Femur (tissue), 1 donor: ENCODE results near the gene RASA4B.
"Not testable (repeated sequence)": the region's sequence is repeated elsewhere in the genome, so short reads cannot be mapped to it uniquely, and the experiment has no call there.

Source experiments
- DNase-seq: peaks from one replicate; pipeline ENCODE4 v3.0.0-alpha.2; 2017

The RASA4B gene

DNA sequence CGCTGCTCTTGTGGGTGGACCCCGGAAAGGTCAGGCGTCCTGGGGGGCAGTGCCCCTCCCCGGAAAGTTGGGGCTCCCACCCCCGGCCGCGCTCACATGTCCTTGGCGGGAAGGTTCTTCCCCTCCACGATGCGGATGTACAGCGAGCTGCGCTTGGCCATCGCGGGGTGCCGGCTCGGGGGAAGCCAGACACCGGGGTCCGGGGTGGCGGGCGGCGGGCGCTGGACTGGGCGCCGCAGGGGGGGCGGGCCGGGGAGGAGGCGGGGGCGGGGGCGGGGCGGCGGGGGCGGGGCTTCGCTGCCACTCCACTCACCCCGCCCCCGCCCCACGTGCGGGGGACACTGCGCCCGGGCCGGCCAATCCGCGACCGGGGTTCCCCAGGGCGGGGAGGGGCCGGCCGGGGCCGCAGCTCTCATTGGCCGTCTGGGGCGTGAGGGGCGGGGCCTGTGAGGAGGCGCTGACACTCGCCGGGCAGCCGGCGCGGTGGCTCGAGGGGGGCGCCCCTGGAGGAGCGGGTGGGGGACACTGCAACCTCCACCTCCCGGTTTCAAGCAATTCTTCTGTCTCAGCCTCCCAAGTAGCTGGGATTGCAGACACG, at the start of gene RASA4B:
TSS of gene RASA4B (minus strand) at position 228 of the 598 bp plus-strand sequence. CDS start at position 161, 67 bp downstream.
- DNase-seq = peak; percentile 22

DNA sequence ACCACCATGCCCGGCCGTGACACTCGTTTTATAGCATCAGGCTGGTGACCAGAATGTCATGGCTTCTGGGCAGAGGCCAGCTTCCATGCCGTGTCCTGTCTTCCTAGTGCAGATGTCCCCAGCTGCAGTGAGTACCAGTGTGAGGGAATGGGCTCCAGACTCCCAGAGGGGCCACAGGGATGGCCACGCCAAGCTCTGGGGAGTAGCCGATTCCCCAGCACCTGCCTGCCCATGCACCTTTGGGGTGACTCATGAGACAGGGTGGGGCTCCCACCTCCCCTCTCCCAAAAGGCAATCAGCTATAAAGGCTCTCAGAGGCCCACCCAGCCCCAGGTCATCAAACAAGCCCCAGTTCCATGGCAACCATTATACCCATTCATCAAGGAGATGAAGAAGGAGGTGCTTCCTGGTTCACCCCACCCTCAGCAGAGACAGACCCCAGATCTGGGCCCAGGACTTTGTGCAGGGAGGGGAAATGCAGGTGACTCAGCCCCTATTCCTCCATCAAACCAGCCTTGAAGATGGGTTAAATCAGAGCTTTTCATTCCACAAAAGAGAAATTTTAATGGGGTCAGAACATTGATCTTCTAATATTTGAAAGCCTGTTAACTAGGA, 33.3 kb upstream of the RASA4B start, which contains the start of gene SPDYE2:
TSS of gene SPDYE2 (plus strand) at position 419 of the 615 bp plus-strand sequence. CDS start 2,030 bp downstream, outside the sequence.
- DNase-seq = not testable (repeated sequence)

DNA sequence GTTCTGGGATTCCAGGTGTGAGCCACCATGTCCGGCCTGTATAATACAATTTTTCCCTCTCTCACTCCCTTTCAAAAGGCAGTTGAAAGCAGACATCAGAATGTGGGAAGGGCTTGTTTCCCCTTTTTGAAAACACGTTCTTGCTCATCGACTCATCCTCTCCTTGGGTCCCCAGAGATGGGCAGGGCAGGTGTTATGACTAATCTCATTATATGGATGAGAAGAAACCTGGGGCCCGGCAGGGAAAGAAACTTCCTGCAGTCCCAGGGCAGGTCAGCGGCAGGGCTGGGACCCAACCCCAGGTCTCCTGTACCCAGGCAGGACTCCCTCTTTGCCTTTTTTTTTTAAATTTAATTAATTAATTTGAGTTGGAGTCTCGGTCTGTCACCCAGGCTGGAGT, 28.8 kb upstream of the RASA4B start:
- DNase-seq = not testable (repeated sequence)

DNA sequence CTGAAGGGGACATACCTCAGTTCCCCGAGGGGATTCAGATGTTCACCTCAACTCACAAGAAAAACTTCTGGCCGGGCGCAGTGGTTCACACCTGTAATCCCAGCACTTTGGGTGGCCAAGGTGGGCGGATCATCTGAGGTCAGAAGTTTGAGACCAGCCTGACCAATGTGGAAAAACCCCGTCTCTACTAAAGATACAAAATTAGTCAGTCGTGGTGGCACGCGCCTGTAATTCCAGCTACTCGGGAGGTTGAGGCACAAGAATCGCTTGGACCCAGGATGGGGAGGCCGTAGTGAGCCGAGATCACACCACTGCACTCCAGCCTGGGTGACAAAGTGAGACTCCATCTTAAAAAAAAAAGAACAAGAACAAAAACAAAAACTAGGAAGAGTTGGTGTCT, 27.7 kb upstream of the RASA4B start:
- DNase-seq = not testable (repeated sequence)

DNA sequence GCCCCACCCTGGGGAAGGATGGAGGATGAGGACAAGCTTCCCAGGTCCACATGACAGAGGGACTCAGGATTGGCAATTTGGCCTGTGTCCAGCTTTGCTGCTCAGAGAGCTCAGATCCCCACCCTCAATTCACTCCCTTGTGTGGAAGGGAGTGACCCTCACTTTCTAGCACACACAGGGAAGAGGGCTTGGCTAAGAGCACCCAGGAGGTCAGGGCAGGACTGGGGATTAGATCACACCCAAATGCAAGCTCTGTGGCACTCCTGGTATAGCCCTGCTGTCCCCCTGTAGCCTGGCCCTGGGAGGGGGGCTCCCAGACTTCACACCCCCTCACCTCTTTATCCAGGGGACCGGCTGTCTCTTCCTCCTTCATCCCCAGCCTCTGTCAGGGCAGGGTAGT, 26.8 kb upstream of the RASA4B start:
- not testable (repeated sequence) for DNase-seq

DNA sequence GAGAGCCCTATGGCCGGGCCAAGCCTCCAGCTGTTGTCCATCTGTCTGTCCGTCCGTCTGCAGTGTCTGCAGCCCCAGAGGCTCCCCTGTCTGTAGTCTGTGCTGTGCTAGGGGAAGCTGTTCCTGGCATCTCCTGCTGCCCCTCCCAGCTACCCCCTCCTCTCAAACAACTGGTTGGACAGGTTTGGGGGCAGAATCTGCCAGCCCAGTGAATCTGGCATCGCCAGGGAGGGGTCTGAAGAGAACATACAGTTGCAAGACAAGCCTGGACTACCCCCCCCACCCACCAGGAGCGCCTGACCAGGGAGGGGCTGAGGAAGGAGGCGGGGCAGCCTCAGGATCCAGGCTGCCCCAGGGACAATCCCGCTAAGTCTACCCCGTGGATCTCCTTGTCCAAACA, 26.0 kb upstream of the RASA4B start, which contains the start of gene UPK3BL2:
TSS of gene UPK3BL2 (minus strand) at position 101 of the 400 bp plus-strand sequence. CDS start at position 41, 60 bp downstream.
- not testable (repeated sequence) for DNase-seq

DNA sequence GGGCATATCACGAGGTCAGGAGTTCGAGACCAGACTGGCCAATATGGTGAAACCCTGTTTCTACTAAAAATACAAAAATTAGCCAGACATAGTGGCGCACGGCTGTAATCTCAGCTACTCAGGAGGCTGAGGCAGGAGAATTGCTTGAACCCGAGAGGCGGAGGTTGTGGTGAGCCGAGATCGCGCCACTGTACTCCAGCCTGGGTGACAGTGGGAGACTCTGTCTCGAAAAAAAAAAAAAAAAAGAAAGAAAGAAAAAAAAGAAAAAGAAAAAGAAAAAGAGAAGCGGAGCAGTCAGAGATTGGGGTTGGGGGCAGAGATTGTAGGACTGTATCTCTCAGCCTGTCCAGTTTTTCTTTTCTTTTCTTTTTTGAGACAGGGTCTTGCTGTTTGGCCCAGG, 25.2 kb upstream of the RASA4B start:
- not testable (repeated sequence) for DNase-seq

DNA sequence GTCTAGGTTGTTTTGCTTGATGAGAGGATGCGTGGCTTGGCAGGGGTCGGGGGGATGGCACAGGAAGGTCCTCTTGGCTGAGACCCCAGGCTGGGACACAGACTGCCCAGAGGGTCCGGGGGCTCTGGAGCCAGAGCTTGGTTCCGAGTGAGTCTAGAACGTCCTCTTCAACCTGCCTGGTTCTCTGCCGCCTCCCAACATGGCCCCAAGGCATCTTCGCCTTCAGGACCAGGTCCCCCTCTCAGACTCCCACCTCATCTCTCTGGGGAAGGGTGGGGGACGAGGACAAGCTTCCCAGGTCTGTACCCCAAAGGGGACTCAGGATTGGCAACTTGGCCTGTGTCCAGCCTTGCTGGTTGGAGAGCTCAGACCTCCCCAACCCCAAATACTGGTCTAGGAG, 24.5 kb upstream of the RASA4B start:
- DNase-seq = not testable (repeated sequence)

DNA sequence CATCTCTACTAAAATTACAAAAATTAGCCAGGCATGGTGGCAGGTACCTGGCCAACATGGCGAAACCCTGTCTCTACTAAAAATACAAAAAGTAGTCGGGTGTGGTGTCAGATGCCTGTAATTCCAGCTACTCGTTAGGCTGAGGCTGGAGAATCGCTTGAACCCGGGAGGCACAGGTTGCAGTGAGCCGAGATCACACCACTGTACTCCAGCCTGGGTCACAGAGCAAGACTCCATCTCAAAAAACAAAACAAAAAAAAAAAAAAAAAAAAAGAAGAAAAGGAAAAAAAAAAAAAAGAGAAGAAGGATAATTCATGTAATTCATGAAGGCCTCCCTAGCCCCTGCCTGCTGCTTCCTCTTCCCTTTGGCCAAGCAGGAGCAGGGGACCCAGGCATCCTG, 23.0 kb upstream of the RASA4B start:
- DNase-seq = not testable (repeated sequence)

DNA sequence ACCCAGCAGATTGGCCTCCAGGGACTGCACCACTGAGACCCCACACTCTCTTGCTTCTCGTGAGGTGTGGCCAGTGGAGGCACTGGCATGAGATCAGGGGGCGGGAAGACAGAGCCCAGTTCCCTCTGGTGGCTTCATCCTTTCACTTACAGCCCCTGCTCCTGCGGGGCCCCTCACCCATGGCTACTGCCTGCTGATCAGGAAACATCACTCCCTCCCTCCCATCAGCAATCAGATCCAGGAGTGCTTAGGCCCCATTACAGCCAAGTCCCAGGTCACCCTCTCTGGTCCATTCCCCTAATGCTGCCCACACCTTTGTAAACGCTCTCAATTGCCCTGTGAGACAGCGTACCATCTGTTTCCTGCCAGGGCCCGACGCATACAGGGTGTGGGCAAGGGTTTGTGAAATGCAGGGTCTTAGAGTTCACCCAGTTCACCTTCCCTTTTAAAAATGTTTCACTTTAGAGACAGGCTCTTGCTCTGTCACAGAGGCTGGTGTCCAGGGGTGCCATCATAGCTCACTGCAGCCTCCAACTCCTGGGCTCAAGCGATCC, 17.6 kb upstream of the RASA4B start:
- DNase-seq = not testable (repeated sequence)

DNA sequence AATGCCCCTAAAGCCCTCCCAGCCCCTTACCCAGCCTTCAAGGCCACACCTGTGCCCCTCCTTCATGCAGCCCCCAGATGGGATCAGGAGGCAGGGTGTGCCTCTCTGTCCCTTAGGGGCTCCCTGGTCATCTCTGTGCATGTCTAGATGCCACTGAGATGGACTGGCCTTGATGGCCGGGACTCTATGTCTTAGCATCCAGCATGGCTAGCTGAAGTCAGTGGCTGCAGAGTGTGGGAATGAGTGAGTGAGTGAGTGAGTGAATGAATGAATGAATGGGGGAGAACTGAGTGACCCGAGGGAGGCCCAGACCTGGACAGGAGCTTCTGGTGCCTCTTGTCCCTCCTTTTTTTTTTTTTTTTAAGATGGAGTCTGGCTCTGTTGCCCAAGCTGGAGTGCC, 14.6 kb upstream of the RASA4B start:
- not testable (repeated sequence) for DNase-seq

DNA sequence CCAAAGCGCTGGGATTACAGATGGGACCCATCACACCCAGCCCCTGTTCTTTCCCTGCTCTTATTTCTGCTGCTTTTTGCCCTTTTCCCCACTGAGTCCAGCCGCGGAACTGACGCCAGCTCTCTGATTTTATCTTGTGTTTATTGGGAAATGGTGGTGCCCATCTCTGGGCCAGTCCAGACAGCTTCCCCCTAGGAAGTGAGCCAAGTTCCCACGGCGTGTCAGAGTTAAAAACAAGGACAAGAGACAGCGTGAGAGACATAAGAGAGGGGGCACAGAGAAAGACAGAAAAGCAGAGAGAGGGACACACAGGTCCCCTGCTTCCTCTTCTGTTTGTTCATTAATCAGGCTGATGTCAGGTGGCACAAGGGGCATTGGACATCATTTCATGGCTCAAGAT, 14.0 kb upstream of the RASA4B start:
- DNase-seq = not testable (repeated sequence)

DNA sequence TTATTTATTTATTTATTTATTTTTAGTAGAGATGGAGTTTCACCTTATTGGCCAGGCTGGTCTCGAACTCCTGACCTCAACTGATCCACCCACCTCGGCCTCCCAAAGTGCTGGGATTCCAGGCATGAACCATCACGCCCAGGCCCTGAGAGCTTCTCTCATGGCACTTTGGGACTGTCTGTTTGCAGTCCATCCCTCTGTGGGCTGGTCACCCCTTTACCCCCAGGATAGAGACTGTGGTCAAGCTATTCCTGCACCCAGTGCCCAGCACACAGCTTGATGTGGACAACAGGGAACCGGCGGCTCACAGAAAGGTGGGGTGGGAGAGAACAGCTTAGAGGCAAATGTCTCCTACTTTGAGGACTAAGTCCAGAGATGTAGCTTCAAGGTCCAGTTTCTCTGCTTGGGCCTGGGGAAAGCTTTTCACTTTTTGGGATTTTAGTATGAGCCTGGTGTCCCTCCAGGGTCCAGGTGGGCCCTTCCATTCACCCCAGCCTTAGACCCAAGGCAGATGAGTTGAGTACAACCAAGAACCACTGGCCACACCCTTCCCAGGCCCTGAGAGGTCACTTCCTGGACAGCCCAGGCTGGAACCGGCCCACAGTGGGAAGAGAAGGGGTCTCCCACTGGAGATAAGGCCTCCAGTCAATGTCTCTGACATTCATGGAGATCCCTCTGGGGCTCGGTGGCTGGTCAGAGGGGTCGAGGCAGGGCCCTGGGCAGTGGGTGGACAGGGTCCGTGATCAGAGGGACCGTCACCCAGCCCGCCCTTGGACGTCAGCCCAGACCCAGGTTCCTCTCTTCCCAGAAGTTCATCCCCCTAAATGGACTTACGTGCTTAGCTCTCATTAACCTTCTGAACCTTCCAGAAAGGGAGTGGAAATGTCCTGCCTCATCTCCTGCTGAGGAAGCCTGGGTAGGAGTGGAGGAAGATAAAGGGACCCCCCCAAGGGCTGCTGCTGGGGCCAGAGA, 10.5 kb upstream of the RASA4B start:
- DNase-seq = not testable (repeated sequence)

DNA sequence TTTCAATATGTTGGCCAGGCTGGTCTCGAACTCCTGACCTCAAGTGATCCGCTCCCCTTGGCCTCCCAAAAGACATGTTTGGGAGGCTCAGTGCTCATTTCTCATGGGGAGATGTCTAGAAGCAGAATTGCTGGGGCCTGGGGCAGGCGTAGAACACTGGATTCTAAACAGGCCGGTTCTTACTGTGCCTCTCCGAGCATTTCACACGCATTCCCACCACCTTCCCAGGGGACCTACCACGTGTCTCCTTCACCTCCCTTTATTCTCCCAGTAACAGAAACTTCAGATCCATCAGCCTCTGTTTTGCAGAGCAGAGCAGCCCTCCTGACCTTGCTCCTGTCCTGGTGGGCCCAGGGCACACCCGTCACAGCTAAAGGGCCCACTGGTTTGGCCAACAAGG, 9.6 kb upstream of the RASA4B start:
- DNase-seq = not testable (repeated sequence)

DNA sequence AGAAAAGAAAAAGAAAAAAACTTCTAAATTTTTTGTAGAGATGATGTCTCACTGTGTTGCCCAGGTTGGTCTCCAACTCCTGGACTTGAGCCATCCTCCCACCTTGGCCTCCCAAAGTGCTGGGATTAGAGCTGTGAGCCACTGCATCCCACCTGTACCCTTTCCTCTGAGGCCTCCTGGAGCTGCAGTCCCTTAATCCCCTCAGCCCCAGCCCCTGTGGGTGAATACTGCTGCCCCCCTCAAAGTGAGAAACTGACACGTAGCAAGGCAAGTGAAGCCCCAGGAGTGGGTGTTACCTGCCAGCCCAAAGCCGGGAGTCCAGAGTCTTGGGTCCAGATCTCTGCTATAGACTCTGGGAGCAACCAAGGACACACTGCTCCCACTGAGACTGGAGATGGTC, 7.2 kb upstream of the RASA4B start:
- not testable (repeated sequence) for DNase-seq

DNA sequence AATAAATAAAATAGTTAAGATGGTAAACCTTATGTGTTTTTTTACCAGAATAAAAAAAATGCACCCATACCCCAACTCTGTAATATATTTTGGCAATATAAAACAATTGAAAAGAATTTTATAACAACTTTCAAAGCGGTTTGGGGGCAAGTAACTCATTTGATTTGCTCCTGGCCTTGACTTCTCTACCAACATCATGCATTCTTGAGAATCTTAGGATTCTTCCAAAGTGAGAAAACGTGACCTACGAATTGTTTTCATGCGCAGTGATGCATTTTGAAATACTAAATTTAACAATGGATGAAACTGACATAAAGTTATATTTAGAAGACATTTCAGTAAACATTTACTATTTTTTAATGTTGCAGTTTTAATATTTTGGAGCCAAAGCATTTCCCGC, 3.2 kb upstream of the RASA4B start:
- DNase-seq = not testable (repeated sequence)

DNA sequence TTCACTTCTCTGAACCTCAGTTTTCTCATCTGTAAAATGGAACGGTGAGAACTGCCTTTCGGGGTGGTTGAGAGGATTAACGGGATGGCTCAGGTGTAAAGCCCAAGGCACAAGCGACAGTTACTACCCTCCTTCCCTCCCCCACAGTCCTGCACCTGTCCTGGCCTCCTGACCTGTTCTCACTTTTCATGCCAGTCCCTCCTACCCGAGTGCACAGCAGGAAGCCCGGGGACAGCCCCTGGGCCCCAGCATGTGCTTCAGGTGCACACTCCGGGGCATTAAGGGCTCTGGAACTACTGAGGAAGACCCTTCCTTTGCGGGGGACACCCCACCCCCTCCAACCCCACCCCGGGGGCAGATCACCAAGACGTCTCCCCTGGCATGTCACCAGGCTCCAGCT, 626 bp downstream of the RASA4B start:
- DNase-seq = not testable (repeated sequence)

DNA sequence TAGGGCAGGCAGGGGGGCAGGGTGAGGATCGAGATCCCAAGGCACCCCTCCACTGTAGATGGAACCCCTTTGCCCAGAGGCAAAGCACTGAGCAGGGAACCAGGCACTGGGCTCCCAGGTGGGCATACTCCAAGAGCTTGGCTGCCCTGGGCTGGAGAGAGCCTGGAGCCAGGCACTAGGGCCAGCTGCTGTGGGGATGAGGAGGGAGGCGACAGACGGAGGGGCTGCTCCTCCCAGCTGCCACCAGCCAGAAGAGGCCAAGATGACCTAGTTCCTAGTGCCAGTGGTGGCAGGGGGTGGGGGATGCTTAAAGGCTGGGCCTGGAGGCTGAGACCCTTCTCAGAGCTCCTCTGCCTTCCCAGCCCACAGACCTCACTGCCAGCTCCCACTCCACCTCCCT, 1.7 kb downstream of the RASA4B start:
- DNase-seq = not testable (repeated sequence)

DNA sequence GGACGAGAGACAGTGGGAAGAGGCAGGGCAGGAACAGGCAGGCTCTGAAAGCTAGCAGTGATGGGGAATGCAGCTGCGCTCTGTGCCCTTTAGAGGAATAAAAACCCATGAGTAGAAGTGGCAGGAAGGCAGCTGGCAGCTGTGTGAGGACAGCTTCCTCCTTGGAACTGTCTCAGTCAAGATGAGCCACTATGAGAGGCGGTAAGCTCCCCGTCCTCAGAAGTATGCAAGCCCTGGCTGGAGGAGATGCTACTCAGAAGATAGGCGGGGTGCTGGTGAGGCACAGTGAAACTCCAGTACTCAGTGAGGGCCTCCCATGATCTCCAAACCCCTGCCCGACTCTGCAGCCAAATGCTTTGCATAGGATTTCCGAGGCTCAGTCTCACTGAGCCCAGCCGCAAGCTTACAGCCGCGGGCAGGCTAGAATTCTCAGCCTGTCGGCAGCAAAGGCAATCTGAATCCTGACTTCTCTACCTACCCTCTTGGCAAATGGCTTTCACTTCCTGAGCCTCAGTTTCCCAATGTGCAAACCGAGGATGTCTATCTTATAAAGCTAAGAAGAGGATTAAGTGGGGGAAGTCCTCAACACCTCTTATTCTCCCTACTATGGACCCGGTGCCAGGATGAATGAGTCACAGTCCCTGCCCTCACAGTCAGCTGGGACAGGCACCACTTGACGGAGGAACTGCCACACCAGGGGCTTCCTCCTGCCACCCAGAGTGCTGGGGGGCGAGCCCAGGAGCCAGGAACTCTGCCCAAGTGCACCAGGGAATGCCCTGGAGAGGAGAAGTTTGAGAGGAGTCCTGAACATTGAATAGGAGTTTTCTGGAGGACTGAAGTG, 2.5 kb downstream of the RASA4B start:
- not testable (repeated sequence) for DNase-seq

DNA sequence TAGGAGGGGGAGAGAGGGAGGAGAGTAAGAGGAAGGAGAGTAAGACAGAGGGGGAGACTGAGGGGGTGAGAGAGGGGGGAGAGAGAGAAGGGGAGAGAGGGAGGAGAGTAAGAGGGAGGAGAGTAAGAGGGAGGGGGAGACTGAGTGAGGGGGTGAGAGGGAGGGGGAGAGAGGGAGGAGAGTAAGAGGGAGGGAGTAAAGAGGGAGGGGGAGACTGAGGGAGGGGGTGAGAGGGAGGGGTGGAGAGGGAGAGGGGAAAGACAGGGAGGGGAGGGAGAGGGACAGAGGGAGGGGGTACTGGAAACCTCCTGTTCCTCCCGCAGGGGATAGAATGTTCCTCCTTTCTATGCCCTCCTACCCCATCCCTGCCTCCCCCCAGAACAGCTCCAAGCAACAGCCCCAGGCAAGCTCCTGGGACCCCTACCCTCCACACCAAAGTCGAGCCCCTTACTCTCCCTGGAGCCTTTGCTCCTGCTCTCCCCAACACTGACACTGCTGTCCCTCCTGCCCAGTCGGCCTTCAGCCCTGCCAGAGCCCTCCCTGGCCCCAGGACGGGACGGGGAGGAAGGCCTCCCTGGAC, 4.8 kb downstream of the RASA4B start:
- peak; percentile 83 for DNase-seq

DNA sequence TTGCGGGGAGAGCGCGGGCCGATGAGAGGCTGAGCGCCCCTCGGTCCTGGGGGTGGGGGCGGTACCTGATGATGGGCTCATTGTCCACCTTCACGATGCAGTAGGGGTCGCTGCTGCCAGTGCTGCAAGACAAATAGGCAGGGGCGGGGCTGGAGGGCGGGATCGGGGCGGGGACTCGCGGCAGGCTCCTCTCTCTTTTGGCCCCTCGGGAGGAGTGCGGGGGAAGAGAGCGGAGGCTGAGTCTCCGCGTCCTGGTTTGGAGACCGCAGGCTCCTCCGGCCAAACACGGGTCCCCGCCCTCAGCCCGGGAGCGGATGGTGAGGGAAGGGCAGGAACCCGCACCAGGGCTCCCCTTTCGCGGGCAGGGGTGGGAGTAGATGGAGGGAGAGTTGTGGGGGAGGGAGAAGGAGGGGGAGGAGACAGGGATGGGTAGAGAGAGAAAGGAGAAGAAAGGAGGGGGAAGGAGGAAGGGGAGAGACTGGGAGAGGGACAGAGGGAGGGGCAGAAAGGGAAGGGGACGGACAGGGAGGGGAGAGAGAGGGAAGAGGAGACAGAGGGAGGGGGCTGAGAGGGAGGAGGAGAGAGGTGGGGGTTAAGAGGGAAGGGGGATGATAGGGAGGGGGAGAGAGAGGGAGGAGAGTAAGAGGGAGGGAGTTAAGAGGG, 5.6 kb downstream of the RASA4B start:
- DNase-seq = not testable (repeated sequence)
